T-helper 2 cell treated with Interferon-gamma antibody and Interleukin-4, amounts not matched to agents 5 μg/mL and 100 μg/mL, for 36 hours (primary cell): ENCODE measurements around the gene EML3.
"Not testable (repeated sequence)": the region's sequence is repeated elsewhere in the genome, so short reads cannot be mapped to it uniquely, and the experiment has no call there.

Experiments used
- DNase-seq: peaks from one replicate; pipeline ENCODE4 v3.0.0; 2021; ENCODE audit warnings: low spot score
- H3K27ac Mint-ChIP-seq: one replicate; pipeline ENCODE4 v1.8.0; 2021; ENCODE audit warnings: mild to moderate bottlenecking, mixed read lengths
- H3K27me3 Mint-ChIP-seq: one replicate; pipeline ENCODE4 v1.8.0; 2021; ENCODE audit warnings: low read depth, mixed read lengths
- H3K36me3 Mint-ChIP-seq: one replicate; pipeline ENCODE4 v1.8.0; 2021; ENCODE audit warnings: low read depth, mixed read lengths
- H3K4me1 Mint-ChIP-seq: one replicate; pipeline ENCODE4 v1.8.0; 2021; ENCODE audit warnings: low read depth, mixed read lengths
- H3K4me3 Mint-ChIP-seq: one replicate; pipeline ENCODE4 v1.8.0; 2022; ENCODE audit warnings: mild to moderate bottlenecking, moderate library complexity, mixed read lengths
- H3K9me3 Mint-ChIP-seq: one replicate; pipeline ENCODE4 v1.8.0; 2021; ENCODE audit warnings: mixed read lengths

Gene EML3

GRCh38 chr11:62600367-62601121 is 12.0 kb downstream of the EML3 start:
- H3K4me1 Mint-ChIP-seq, result peaks cover 36% of the 10 kb centered on the region
- H3K27ac Mint-ChIP-seq, result peak overlapping the region; percentile 92
- H3K9me3 Mint-ChIP-seq, result no peaks in the 10 kb centered on the region
- H3K27me3 Mint-ChIP-seq, result no peaks in the 10 kb centered on the region
- no peak for DNase-seq
- peaks cover 74% of the 10 kb centered on the region for H3K36me3 Mint-ChIP-seq
- H3K4me3 Mint-ChIP-seq, result peak overlapping the region; percentile 91

GRCh38 chr11:62599901-62600300 is 12.7 kb downstream of the EML3 start:
- no peaks in the 10 kb centered on the region for H3K27me3 Mint-ChIP-seq
- H3K9me3 Mint-ChIP-seq, result no peaks in the 10 kb centered on the region
- peak overlapping the region; percentile 91 for H3K4me3 Mint-ChIP-seq
- H3K27ac Mint-ChIP-seq, result peak overlapping the region; percentile 92
- DNase-seq, result no peak
- peaks cover 76% of the 10 kb centered on the region for H3K36me3 Mint-ChIP-seq
- peaks cover 36% of the 10 kb centered on the region for H3K4me1 Mint-ChIP-seq

GRCh38 chr11:62599069-62599696 is 13.4 kb downstream of the EML3 start:
- no peaks in the 10 kb centered on the region for H3K27me3 Mint-ChIP-seq
- H3K27ac Mint-ChIP-seq, result peak overlapping the region; percentile 92
- peaks cover 80% of the 10 kb centered on the region for H3K36me3 Mint-ChIP-seq
- peak; percentile 96 for DNase-seq
- H3K4me1 Mint-ChIP-seq, result peaks cover 39% of the 10 kb centered on the region
- no peaks in the 10 kb centered on the region for H3K9me3 Mint-ChIP-seq
- H3K4me3 Mint-ChIP-seq, result peak overlapping the region; percentile 91

GRCh38 chr11:62595124-62595523 is 17.5 kb downstream of the EML3 start:
- no peak overlapping the region for H3K4me3 Mint-ChIP-seq
- H3K9me3 Mint-ChIP-seq, result no peaks in the 10 kb centered on the region
- H3K36me3 Mint-ChIP-seq, result peaks cover 81% of the 10 kb centered on the region
- H3K27ac Mint-ChIP-seq, result no peak overlapping the region
- H3K4me1 Mint-ChIP-seq, result peaks cover 48% of the 10 kb centered on the region
- no peak for DNase-seq
- no peaks in the 10 kb centered on the region for H3K27me3 Mint-ChIP-seq

- peak overlapping the region; percentile 75 for H3K4me3 Mint-ChIP-seq
- peak overlapping the region; percentile 95 for H3K27ac Mint-ChIP-seq
Measured at GRCh38 chr11:62593434-62594044, 19.0 kb downstream of the EML3 start.

GRCh38 chr11:62592989-62593421 is 19.6 kb downstream of the EML3 start:
- Mint-ChIP-seq H3K9me3 (no peaks in the 10 kb centered on the region), H3K36me3 (peaks cover 60% of the 10 kb centered on the region), H3K27me3 (no peaks in the 10 kb centered on the region), H3K27ac (peak overlapping the region; percentile 75), H3K4me1 (peaks cover 37% of the 10 kb centered on the region), H3K4me3 (peak overlapping the region; percentile 100)
- DNase-seq, result no peak

More at GRCh38 chr11:62593434-62594044, 19.0 kb downstream of the EML3 start:
- H3K27me3 Mint-ChIP-seq, result no peaks in the 10 kb centered on the region
- peak; percentile 72 for DNase-seq
- peaks cover 65% of the 10 kb centered on the region for H3K36me3 Mint-ChIP-seq
- H3K9me3 Mint-ChIP-seq, result no peaks in the 10 kb centered on the region
- peaks cover 41% of the 10 kb centered on the region for H3K4me1 Mint-ChIP-seq

- peak overlapping the region; percentile 96 for H3K27ac Mint-ChIP-seq
- H3K4me1 Mint-ChIP-seq, result peaks cover 33% of the 10 kb centered on the region
- peak overlapping the region; percentile 100 for H3K4me3 Mint-ChIP-seq
- no peaks in the 10 kb centered on the region for H3K9me3 Mint-ChIP-seq
- H3K27me3 Mint-ChIP-seq, result no peaks in the 10 kb centered on the region
- DNase-seq, result no peak
- H3K36me3 Mint-ChIP-seq, result peaks cover 54% of the 10 kb centered on the region
Measured at GRCh38 chr11:62592146-62592815, 20.3 kb downstream of the EML3 start.

GRCh38 chr11:62591448-62592145 is 21.0 kb downstream of the EML3 start, which contains the start of gene TUT1:
Gene TUT1, minus strand, starts transcription at chr11:62591523. Its CDS starts 38 bp downstream, at chr11:62591485.
- peaks cover 31% of the 10 kb centered on the region for H3K4me1 Mint-ChIP-seq
- no peaks in the 10 kb centered on the region for H3K27me3 Mint-ChIP-seq
- peaks cover 50% of the 10 kb centered on the region for H3K36me3 Mint-ChIP-seq
- peak within 1 kb of the TSS; percentile 96 for H3K27ac Mint-ChIP-seq
- DNase-seq, result peak; percentile 97
- H3K4me3 Mint-ChIP-seq, result peak within 1 kb of the TSS; percentile 100
- no peaks in the 10 kb centered on the region for H3K9me3 Mint-ChIP-seq

- DNase-seq, result no peak
- H3K27me3 Mint-ChIP-seq, result no peaks in the 10 kb centered on the region
- H3K36me3 Mint-ChIP-seq, result peaks cover 34% of the 10 kb centered on the region
- no peak overlapping the region for H3K27ac Mint-ChIP-seq
- H3K9me3 Mint-ChIP-seq, result no peaks in the 10 kb centered on the region
- peaks cover 27% of the 10 kb centered on the region for H3K4me1 Mint-ChIP-seq
- peak overlapping the region; percentile 43 for H3K4me3 Mint-ChIP-seq
Measured at GRCh38 chr11:62588966-62589637, 23.5 kb downstream of the EML3 start.

- peaks cover 26% of the 10 kb centered on the region for H3K36me3 Mint-ChIP-seq
- not testable (repeated sequence) for H3K4me3 Mint-ChIP-seq, H3K27ac Mint-ChIP-seq, H3K27me3 Mint-ChIP-seq, DNase-seq, H3K4me1 Mint-ChIP-seq, H3K9me3 Mint-ChIP-seq
Measured at GRCh38 chr11:62585356-62585755, 27.2 kb downstream of the EML3 start.

GRCh38 chr11:62581735-62582134 is 30.8 kb downstream of the EML3 start:
- not testable (repeated sequence) for DNase-seq, H3K4me3 Mint-ChIP-seq, H3K27me3 Mint-ChIP-seq, H3K9me3 Mint-ChIP-seq, H3K4me1 Mint-ChIP-seq
- Mint-ChIP-seq H3K36me3 (peaks cover 32% of the 10 kb centered on the region), H3K27ac (peak overlapping the region; percentile 8)

- H3K36me3 Mint-ChIP-seq, result peaks cover 34% of the 10 kb centered on the region
- H3K27ac Mint-ChIP-seq, result peak overlapping the region; percentile 8
- H3K9me3 Mint-ChIP-seq, result no peaks in the 10 kb centered on the region
- H3K4me3 Mint-ChIP-seq, result no peak overlapping the region
- no peaks in the 10 kb centered on the region for H3K27me3 Mint-ChIP-seq
- no peak for DNase-seq
- H3K4me1 Mint-ChIP-seq, result peaks cover 1% of the 10 kb centered on the region
Measured at GRCh38 chr11:62580959-62581715, 31.4 kb downstream of the EML3 start.
